Measurements from ENCODE around the gene SEMA6A.

SEMA6A gene

GRCh38 chr5:116395631-116396203 is 178.9 kb downstream of the SEMA6A start:
- no peak for DNase-seq

- DNase-seq: no peak
These were observed 179.4 kb downstream of the SEMA6A start for GRCh38 chr5:116395226-116395625.

- DNase-seq: no peak
These were observed 180.3 kb downstream of the SEMA6A start for GRCh38 chr5:116394186-116394867.
